ENCODE data around the gene AIPL1. TPM values are rescaled to one million over a fixed set of nuclear protein-coding genes. Genes with fewer than 3 reads are reported as not detected.
A peak's percentile ranks its signal among the peaks of the same experiment; 100 is the strongest.

Gene AIPL1
- total and polyA plus RNA-seq, 8 donors: 0.04 TPM; not detected in 7

DNA sequence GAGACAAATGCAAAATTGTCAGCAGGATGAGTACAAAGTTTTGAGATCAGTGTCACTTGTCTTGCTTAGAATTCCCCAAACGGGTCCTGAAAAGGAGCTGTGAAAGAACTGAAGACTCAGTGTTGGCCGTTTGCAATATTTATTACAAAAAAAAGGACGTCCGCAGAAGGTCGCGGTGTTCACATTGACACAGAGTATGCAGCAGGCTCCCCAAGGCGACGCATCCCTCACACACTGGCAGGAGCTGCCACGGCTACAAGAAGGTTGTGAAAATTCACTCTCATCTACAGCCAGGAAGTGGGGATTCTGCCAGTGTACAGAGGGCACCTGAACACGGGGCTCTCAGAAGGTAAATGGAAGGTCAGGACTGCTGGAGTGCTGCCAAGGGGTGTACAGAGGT lies 26.2 kb downstream of the AIPL1 start:
- intact Hi-C loops (cut with DNase I): no loop called here
- Histone ChIP-seq H3K4me1 (no peaks in the 10 kb centered on the region), H3K36me3 (no peaks in the 10 kb centered on the region), H3K27me3 (no peaks in the 10 kb centered on the region), H3K4me3 (no peak overlapping the region), H3K27ac (no peak overlapping the region), H3K9me3 (no peaks in the 10 kb centered on the region)
- FAIRE-seq (no peak), DNase-seq (peak in 1 of 6 donors; percentile 42), ATAC-seq (no peak)
- TF ChIP-seq, protein P1, sequence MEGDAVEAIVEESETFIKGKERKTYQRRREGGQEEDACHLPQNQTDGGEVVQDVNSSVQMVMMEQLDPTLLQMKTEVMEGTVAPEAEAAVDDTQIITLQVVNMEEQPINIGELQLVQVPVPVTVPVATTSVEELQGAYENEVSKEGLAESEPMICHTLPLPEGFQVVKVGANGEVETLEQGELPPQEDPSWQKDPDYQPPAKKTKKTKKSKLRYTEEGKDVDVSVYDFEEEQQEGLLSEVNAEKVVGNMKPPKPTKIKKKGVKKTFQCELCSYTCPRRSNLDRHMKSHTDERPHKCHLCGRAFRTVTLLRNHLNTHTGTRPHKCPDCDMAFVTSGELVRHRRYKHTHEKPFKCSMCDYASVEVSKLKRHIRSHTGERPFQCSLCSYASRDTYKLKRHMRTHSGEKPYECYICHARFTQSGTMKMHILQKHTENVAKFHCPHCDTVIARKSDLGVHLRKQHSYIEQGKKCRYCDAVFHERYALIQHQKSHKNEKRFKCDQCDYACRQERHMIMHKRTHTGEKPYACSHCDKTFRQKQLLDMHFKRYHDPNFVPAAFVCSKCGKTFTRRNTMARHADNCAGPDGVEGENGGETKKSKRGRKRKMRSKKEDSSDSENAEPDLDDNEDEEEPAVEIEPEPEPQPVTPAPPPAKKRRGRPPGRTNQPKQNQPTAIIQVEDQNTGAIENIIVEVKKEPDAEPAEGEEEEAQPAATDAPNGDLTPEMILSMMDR (IDR thresholded peaks at IDR 0.05): no peak
- 34 to 39% methylated on average over 10 of the region's 10 CpGs for WGBS, 2 donors

DNA sequence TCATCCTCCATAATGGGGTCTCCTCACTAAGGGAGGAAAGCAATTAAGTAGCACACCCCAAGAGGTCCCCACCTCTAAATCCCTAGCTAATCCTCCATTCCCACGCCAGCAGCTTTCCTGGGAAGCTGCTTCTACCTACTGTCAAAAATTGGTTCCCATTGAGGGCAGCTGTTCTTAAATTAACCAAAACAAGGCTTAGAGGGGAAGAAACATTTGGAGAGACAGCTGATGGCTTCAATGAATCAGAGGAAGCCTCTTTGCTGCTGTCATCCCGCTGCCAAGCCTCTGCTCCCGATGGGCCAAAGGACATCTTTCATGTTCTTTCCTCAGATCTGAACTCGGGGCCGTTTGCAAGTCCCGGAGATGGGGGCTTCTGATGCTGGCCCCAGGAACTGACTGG lies 26.6 kb downstream of the AIPL1 start:
- no peak overlapping the region for H3K27ac ChIP-seq
- intact Hi-C loops (cut with DNase I): no loop called here
- WGBS, 2 donors: 47 to 62% methylated on average over 6 of the region's 6 CpGs
- no peaks in the 10 kb centered on the region for H3K9me3 ChIP-seq
- FAIRE-seq (no peak), ATAC-seq (no peak), DNase-seq (peak in 1 of 6 donors; percentile 21)
- no peaks in the 10 kb centered on the region for H3K4me1 ChIP-seq
- no peaks in the 10 kb centered on the region for H3K36me3 ChIP-seq
- no peak overlapping the region for H3K4me3 ChIP-seq
- TF ChIP-seq, protein P1 (IDR thresholded peaks at IDR 0.05): no peak
- H3K27me3 ChIP-seq: no peaks in the 10 kb centered on the region

DNA sequence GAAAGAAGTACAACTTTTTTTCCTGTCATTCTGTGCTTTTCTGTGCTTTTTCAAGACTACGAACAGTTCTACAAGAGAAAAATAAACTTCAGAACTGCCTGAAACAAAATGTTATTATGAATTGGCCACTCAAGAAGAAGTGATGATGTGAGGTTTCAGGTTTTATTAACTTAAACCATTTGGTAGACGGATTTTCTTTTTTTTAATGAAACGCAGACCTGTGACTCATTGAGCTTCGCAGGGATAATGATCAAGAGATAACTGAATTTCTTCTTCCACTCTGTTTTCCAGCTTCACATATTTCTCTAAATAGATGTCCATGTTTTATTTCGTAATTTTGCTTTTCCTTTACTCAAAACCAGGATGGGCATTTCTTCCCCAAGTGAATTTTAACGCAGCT lies 32.7 kb downstream of the AIPL1 start:
- TF ChIP-seq, protein P1 (IDR thresholded peaks at IDR 0.05): no peak
- Histone ChIP-seq H3K9me3 (no peaks in the 10 kb centered on the region), H3K4me3 (no peak overlapping the region), H3K36me3 (no peaks in the 10 kb centered on the region), H3K27me3 (no peaks in the 10 kb centered on the region), H3K4me1 (no peaks in the 10 kb centered on the region), H3K27ac (no peak overlapping the region)
- intact Hi-C loops (cut with DNase I): no loop called here
- ATAC-seq (no peak), FAIRE-seq (no peak), DNase-seq (no peak)
- WGBS, 2 donors: 61 to 71% methylated on average over 6 of the region's 6 CpGs

GRCh38 chr17:6398955-6399354 lies 36.0 kb downstream of the AIPL1 start:
- H3K27ac ChIP-seq: no peak overlapping the region
- H3K4me1 ChIP-seq: no peaks in the 10 kb centered on the region
- no peak overlapping the region for H3K4me3 ChIP-seq
- 43 to 55% methylated on average over 2 of the region's 2 CpGs for WGBS, 2 donors
- H3K9me3 ChIP-seq: no peaks in the 10 kb centered on the region
- peaks cover 0 to 3% (median 2%) of the 10 kb centered on the region in 4 donors for H3K27me3 ChIP-seq
- TF ChIP-seq, protein P1 (IDR thresholded peaks at IDR 0.05): no peak
- ATAC-seq: no peak
- no peaks in the 10 kb centered on the region for H3K36me3 ChIP-seq
- no peak for FAIRE-seq
- DNase-seq: no peak
- intact Hi-C loops (cut with DNase I): loop anchor here in 1 of 3 donors (5.0 kb wide), 1 partner anchor 577 kb away; no protein-coding TSS in a partner anchor

- H3K9me3 ChIP-seq: no peaks in the 10 kb centered on the region
- 14 to 20% methylated on average over 8 of the region's 8 CpGs for WGBS, 2 donors
- ATAC-seq: no peak
- H3K27ac ChIP-seq: no peak overlapping the region
- intact Hi-C loops (cut with DNase I): no loop called here
- no peak overlapping the region for H3K4me3 ChIP-seq
- FAIRE-seq: no peak
- TF ChIP-seq, protein P1 (IDR thresholded peaks at IDR 0.05): no peak
- H3K27me3 ChIP-seq: peaks cover 0 to 3% (median 2%) of the 10 kb centered on the region in 4 donors
- DNase-seq: no peak
- H3K36me3 ChIP-seq: no peaks in the 10 kb centered on the region
- peaks cover 0 to 7% (median 0%) of the 10 kb centered on the region in 3 donors for H3K4me1 ChIP-seq
These were observed 40.8 kb downstream of the AIPL1 start for GRCh38 chr17:6394055-6394606.

All from pancreas (tissue), 10 donors.